IPS-NIHi7 (cell line): Measurements from ENCODE around the gene POFUT1.
A peak's percentile ranks its signal among the peaks of the same experiment; 100 is the strongest.
"Not testable (repeated sequence)": the region's sequence is repeated elsewhere in the genome, so short reads cannot be mapped to it uniquely, and the experiment has no call there.

Experiments
- DNase-seq: peaks from one replicate; pipeline ENCODE4 v3.0.0; 2012; ENCODE audit warnings: mixed read lengths; ENCODE audit errors: extremely low spot score

The POFUT1 gene

DNA sequence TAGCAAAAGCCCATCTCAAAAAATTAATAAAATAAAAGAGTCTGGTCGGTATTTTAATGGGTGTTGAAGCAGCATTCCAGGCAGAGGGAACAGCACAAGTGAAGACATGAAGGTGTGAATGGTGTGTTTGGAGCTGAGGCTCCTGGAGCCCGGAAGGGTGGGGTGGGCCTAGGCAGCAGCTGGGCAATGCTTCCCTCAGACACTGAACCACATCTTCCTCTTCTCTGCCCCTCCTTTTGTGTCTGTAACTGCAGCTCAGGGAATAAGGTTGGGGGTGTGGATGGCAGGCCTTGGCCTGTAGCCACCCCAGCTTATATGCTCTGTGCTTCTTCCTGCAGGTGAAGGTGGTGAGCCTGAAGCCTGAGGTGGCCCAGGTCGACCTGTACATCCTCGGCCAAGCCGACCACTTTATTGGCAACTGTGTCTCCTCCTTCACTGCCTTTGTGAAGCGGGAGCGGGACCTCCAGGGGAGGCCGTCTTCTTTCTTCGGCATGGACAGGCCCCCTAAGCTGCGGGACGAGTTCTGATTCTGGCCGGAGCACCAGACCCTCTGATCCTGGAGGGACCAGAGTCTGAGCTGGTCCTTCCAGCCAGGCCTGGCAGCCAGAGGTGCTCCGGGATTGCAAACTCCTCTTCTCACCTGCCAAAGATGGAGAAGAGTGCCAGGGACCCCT is 26.6 kb downstream of the POFUT1 start:
- no peak for DNase-seq

DNA sequence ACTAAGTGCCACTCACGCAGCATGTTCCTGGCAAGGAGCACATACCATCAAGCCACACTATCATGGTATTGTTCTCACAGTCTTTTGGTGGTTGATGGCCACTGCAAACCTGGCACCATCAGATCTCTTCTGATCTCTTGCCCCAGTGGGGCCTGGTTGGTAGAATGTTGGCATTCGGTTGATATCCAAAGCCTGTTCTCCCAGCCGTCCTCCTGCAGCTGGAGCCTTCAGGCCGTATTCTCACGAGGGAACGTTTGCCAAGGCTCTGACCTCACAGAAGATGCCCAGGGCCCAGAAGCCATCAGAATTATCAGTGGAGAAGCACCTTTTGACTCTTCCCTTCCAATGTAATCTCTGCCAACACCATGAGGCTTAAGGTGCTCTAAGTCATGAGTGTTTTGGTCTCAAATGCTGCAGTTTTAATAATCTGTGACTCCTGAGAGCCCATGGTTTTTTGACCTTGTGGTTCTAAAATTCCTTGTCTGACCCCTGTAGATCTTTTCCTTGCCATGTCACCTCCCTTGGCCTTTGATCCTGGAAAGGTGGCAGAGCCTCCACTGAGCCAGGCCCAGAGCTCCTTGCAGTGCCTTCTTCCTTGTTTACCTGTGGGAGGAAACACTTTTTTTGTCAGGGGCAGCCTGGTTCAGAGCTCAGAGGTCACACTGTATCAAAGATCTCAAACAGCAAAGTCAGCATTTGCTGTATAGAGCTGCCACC is 27.8 kb downstream of the POFUT1 start:
- no peak for DNase-seq

DNA sequence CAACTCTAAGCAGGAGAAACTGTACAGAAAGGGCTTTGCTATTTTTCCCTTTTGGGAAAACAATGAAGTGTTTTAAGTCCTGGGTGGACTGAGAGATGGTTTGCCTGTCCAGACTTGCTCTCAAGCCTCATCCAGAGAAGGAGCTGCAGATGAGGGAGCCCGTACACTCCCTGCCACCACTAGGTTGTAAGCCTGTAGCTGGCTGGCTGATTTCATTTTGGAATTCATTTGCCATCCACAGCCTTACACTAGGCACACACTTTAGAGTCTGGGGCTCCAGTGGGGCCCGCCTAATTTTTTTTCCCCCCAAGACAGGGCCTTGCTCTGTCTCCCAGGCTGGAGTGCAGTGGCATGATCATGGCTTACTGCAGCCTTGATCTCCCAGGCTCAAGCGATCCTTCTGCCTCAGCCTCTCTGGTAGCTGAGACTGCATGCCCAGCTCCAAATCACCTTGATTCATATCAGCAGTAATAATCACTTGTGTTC is 28.4 kb downstream of the POFUT1 start:
- no peak for DNase-seq

DNA sequence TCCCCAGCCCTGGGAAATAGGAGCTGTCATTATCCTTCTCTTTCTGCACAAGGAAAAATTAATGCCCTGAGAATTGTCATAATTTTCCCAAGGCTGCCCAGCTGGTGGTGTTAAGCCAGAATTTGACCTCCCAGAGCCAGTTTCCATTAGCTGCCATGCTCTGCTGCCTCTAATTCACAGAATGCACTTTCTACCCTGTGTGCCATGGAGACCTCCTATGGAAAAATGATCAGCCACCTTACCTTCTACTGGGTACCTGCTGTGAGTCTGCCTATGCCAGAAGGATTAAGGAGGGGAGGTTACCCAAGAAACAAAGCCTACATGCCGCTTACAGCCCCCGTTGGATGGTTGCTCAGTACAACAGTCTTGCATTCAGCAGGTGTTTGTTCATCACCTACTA is 29.1 kb downstream of the POFUT1 start:
- DNase-seq, result no peak

DNA sequence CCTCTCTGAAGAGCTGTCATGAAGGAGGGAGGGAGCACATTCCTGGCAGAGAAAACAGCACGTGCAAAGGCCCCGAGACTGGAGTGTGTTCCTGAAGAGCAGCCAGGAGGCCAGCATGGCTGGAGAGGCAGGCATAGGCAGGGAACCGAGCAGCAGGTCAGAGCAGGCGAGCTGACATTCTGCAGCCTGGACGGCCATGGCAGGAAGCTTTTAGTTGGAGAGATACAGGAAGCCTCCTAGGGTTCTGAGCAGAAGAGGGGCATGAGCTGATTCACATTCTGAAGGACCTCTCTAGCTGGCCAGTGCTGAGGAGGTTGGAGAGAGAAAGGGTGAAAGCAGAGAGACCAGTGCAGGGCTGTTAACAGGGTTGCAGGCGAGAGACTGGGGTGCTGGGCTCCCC is 29.7 kb downstream of the POFUT1 start:
- DNase-seq, result no peak

DNA sequence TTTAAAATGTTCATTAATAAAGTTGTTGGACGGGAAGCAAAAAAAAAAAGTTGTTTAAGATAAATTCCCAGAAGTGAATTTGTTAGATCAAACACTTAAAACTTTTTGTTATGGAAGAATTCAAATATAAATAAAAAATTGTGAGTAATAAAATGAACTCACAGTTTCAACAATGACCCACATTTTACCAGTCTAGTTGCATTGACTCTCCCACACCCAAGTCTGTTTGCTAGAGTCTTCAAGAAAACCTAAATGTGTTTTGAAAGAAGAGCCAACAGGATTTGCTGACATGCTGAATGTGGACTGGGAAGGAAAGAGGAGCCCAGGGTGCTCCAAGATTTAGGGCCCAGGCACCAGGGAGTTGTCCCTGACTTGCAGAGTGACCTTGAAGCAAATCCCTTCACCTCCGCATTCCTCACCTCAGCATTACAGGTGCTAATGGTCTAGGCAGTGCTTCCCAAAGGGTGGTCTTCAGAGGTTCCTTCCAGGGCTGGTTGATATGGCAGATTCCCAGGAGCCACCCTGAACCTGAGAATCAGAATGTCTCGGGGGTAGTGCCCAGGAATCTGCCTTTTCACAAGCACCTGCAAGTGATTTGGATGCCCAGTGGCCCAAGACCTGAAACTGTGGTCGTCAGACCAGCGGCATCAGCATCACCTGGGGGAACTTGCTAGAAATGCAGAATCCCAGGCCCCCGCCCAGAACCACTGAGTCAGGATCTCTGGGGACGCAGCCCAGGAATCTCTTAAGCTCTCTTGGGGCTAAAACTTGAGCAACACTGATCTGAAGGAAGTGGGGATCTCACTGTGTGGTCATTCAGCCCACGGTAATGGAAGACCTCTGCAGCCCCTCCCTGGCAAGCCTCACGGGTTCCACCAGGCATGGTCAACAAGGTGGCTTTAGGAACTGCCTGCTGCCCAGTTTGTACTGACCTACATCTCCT is 31.1 kb downstream of the POFUT1 start:
- DNase-seq, result no peak

DNA sequence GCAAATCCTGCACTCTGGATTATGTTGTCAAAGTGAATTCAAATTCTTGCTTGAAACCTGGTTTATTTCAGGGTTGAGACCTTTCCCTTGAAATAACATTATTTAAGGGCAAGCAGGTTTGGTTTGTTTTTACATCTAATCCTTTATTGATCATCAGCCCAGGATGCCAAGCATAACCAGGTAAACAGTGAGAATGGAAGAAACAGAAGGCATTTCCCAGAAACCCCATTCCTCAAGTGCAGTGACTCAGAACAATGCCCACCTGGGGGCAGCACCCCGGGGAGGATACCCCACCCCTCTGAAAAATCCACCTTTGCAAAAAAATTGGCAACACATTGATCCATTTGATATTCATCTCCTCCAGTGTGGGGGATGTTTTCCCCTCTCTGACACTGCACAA is 32.5 kb downstream of the POFUT1 start:
- DNase-seq, result peak; percentile 38

DNA sequence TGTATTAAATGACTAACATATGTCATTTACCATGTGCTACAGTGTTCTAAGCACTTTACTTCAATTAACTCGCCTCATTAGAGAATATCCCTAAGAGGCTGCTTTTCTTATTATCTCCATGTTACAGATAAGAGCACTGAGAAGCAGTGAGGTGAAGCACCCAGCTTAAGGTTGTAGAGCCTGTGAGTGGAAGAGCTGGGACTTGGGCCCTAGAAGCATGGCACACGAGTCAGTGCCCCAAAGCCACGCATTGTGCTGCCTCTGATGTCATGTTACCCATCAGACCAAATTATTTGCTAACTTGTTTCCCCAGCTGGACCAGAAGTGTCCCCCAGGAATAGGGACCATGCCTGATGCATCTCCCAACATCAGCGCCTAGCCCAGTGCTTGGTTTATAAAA is 34.1 kb downstream of the POFUT1 start:
- no peak for DNase-seq

DNA sequence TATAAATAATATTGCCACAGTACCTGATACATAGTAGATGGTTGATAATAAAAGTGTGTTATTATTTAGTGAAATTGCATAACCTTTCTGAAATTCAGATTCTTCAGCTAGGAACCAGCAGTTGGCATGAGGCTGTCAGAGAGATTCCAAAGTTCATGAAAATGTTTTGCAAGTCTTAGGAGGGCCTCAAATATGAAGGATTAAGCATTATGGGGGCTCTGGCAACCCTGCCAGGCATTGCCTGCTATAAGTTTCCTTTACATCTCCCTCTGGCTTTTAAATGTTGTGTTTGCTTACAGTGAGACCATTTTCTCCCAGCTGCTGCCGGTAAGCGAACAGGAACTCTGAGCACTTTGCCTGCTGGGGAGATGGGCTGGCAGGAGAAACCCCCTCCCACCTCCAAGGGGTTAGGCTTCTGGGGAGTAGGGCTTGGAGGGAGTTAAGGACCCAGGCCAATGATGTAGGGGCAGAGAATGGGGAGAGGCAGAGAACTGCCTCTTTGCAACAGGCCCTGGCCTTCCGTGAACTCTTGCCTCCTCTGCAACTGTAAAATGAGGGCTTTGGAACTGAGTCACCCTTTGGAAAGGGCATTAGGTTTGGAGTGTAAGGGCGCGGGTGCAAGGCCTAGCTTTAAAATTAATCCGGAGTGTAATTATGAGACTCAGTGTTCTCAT is 36.6 kb downstream of the POFUT1 start:
- DNase-seq, result no peak

DNA sequence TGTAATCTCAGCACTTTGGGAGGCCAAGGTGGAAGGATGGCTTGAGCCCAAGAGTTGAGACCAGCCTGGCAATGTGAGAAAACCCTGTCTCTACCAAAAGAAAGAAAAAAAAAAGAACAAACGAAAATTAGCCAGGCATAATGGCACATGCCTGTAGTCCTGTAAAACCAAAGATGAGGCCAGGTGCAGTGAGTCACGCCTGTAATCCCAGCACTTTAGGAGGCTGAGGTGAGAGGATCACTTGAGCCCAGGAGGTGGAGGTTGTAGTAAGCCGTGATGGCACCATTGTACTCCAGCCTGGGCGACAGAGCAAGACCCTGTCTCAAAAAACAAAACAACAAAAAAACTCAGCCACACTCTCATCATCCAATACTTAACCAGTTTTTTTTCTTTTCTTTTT is 37.3 kb downstream of the POFUT1 start:
- no peak for DNase-seq

DNA sequence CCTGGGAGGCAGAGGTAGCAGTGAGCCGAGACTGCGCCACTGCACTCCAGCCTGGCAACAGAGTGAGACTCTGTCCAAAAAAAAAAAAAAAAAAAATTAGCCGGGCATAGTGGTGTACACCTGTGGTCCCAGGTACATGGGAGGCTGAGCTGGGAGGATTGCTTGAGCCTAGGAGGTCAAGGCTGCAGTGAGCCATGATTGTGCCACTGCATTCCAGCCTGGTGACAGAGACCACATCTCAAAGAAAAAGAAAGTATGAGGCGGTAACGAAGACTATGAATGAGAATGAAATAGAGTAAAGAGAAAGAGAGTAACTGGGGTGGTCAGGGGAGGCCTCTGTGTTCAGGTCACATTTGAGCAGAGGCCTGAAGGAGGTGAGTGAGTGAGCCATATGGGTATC is 38.5 kb downstream of the POFUT1 start:
- not testable (repeated sequence) for DNase-seq

DNA sequence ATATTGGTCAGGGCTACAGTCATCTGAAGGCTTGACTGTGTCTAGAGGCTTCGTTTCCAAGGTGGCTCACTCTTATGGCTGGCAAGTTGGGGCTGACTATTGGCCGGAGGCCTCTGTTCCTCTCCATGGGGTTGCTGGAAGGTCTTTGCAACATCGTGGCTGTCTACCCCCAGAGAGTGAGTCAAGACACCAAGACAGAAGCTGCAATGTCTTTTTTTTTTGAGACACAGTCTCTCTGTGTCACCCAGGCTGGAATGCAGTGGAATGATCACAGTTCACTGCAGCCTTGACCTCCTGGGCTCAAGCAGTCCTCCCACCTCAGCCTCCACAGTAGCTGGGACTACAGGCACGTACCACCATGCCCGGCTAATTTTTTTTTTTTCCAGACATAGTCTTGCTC is 40.4 kb downstream of the POFUT1 start:
- DNase-seq, result no peak

DNA sequence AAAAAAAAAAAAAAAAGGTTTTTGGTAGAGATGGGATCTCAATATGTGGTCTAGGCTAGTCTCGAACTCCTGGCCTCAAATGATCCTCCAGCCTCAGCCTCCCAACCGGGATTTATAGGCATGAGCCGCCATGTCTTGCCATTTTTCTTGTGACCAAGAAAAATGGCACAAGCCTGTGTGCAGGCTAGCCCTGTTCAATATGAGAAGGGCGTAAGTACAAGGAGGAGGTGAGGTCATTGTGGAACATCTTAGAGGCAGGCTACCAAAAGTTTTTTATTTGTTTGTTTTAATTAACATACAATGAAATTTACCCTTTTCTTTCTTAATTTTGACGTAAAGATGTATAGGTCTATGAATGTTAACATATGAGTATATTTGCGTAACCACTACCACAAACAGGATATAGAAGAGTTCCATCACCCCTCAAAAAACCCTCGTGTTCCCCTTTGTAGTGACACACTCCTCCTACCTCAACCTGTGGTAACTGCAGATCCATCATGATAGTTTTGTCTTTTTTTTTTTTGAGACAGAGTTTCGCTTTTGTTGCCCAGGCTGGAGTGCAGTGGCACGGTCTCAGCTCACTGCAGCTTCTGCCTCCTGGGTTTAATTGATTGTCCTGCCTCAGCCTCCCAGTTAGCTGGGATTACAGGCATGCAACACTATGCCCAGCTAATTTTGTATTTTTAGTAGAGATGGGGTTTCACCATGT is 41.5 kb downstream of the POFUT1 start:
- no peak for DNase-seq

DNA sequence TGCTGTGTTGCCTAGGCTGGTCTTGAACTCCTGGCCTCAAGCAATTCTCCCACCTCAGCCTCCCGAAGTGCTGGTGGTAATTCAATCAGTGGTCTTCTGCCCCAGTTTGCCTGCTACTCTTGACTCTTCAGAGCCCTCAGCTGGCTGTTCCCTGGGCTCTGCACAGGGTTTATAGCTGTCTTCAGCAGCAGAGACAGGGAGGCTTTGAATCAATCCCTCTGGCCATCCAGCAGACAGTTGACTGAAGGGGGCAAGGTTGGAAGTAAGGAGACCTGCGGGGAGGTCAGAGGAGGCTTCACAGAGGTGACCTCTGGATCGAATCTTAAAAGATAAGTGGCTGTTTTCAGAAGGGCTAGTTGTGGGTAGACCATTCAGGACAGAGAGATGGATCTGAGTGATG is 43.8 kb downstream of the POFUT1 start:
- no peak for DNase-seq

DNA sequence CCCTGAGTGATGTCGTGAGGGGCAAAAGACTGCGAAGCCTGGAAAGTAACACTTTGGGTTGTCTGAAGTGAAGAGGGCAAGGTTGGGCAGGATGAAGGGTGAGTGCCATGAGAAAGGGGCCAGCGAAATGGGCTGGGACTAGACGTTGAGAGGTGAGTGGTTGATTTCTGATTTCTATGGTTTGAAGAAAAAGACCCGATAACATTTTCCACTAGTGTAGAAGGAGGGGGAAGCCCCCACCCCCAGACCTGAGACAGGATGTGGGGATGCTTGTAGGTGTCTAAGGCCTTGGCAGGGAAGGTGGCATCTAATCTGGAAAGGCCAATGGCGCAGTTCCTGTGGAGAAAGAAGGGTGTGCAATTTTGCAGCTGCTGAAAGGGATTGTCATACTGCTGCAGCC is 44.5 kb downstream of the POFUT1 start:
- no peak for DNase-seq

DNA sequence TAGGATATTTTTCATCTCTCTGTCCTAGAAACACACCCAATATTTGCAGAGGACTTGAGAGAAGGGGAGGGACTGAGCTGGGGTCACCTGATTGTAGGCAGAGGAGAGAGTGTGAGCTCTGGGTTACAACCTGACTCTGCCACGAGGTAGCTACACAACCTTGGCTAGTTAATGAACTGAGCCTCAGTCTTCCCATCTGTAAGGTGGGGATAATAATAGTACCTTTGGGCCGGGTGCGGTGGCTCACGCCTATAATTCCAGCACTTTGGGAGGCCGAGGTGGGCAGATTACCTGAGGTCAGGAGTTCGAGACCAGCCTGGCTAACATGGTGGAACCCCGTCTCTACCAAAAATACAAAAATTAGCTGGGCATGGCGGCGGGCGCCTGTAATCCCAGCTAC is 53.3 kb downstream of the POFUT1 start:
- DNase-seq, result not testable (repeated sequence)

DNA sequence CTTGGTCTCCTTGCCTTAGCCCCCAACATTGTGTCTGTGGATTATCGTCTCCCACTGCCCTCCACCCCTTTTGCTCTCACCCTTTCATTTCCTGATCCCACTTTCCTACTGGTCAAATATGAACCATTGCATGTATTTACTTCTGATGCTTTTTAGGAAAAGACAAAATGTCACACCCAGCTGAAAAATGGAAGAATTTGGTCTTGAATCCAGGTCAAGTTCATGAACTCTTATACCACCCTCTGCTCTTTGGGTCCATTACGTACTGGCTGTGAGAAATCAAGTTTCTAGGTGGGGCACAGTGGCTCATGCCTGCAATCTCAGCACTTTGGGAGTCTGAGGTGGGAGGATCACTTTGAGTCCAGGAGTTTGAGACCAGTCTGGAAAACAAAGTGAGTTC is 54.0 kb downstream of the POFUT1 start:
- DNase-seq, result no peak

DNA sequence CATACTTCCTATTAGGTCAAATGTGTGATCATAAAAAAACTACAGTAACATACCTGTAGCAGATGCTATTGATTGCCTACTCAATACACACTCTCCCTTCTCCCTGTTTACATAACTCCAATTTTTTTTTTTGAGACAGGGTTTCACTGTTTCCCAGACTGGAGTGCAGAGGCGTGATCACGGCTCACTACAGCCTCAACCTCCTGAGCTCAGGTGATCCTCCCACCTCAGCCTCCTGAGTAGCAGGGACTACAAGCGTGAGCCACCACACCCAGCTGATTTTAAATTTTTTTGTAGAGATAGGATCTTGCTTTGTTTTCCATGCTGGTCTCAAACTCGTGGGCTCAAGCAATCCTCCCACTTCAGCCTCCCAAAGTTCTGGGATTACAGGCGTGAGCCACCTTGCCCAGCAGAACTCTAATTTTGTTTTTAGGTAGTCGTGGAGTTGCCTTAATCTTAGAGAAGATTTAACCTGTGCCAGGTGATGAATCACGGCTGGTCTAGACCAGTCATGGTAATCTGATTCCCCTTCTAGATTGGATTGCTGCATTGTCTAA is 55.8 kb downstream of the POFUT1 start:
- no peak for DNase-seq

DNA sequence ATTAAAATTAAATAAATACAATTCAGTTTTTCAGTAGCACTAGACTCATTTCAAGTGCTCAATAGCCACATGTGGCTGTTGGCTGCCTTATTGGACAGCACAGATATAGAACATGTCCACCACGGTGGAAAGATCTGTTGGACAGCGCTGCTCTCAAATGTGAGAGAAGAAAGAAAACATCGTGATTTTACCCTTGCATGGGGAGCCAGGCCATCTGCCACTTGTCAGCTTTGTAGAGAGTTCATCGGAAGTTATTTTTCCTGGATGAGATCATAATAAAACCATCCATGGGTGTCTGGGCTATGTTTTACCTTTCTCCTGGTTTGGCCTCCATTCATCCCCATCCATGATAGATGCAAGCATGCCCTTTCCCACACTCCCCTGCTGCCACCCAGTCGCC is 63.9 kb downstream of the POFUT1 start:
- DNase-seq, result no peak

DNA sequence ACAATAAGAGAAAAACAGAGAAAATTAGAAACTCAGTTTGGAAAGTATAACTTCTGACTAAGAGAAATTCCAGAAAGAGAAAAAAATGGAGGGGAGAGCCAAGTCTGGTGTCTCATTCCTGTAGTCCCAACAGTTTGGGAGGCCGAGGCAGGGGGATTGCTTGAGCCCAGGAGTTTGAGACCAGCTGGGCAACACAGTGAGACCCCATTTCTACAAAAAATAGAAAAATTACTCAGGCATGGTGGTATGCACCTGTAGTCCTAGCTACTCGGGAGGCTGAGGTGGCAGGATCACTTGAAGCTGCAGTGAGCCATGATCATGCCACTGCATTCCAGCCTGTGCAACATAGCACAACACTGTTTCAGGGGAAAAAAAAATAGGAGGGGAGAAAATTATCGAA is 66.7 kb downstream of the POFUT1 start:
- no peak for DNase-seq

DNA sequence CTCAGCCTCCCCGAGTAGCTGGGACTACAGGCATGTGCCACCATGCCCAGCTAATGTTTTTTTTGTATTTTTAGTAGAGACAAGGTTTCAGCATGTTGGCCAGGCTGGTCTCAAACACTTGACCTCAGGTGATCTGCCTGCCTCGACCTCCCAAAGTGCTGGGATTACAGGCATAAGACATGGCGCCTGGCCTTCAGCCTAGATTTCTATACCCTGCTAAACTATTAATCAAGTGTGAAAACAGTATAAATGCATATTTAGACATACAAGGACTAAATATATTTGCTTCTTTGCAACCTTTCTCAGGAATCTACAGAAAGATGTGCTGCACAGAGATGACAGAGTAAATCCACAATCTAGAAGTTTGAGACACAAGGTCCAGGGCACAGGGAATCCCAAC is 67.5 kb downstream of the POFUT1 start:
- DNase-seq, result not testable (repeated sequence)
